Nephron (organoid): ENCODE results near the gene CD86.

Experiments
- H3K27ac Mint-ChIP-seq, 3 experiments: 2 replicates each; pipeline ENCODE4 v1.8.0; 2020; ENCODE audit warnings: mixed read lengths in 3 of 3, mild to moderate bottlenecking in 2 of 3, moderate library complexity in 1 of 3
- H3K27me3 Mint-ChIP-seq: 2 replicates; pipeline ENCODE4 v1.8.0; 2021; ENCODE audit warnings: low read depth, mild to moderate bottlenecking, moderate library complexity, mixed read lengths
- H3K36me3 Mint-ChIP-seq: 2 replicates; pipeline ENCODE4 v1.8.0; 2020; ENCODE audit warnings: low read depth, mixed read lengths
- H3K4me1 Mint-ChIP-seq: 2 replicates; pipeline ENCODE4 v1.8.0; 2020; ENCODE audit warnings: mixed read lengths
- H3K4me3 Mint-ChIP-seq, 3 experiments: 2 replicates each; pipeline ENCODE4 v1.8.0; 2020; ENCODE audit warnings: mild to moderate bottlenecking in 3 of 3, mixed read lengths in 3 of 3, moderate library complexity in 2 of 3
- H3K9me3 Mint-ChIP-seq: 2 replicates; pipeline ENCODE4 v1.8.0; 2020; ENCODE audit warnings: mixed read lengths
- CTCF ChIP-seq, 3 experiments: fragments of 200-600 bp; sonication (generic); IDR thresholded peaks; one replicate each; pipeline ENCODE4 v1.5.0; 2021; ENCODE audit warnings: antibody characterized with exemption in 3 of 3; ENCODE audit not compliant: unreplicated experiment in 3 of 3

The CD86 gene

GRCh38 chr3:122013448-122013925 lies 41.7 kb upstream of the CD86 start:
- H3K27ac Mint-ChIP-seq = no peak overlapping the region
- H3K4me1 Mint-ChIP-seq = no peaks in the 10 kb centered on the region
- TF ChIP-seq CTCF (IDR thresholded peaks at IDR 0.05; ENCODE audit: unreplicated experiment in 3 of 3) = no peak
- no peaks in the 10 kb centered on the region for H3K9me3 Mint-ChIP-seq
- peaks cover 8% of the 10 kb centered on the region for H3K27me3 Mint-ChIP-seq
- no peaks in the 10 kb centered on the region for H3K36me3 Mint-ChIP-seq
- H3K4me3 Mint-ChIP-seq = no peak overlapping the region

- TF ChIP-seq CTCF (IDR thresholded peaks at IDR 0.05; ENCODE audit: unreplicated experiment in 3 of 3) = no peak
- Mint-ChIP-seq H3K4me3 (no peak overlapping the region), H3K27me3 (peaks cover 11% of the 10 kb centered on the region), H3K27ac (no peak overlapping the region), H3K9me3 (no peaks in the 10 kb centered on the region), H3K4me1 (no peaks in the 10 kb centered on the region), H3K36me3 (no peaks in the 10 kb centered on the region)
These were observed 40.4 kb upstream of the CD86 start for GRCh38 chr3:122014741-122015140.

GRCh38 chr3:122019493-122019892 lies 35.7 kb upstream of the CD86 start:
- H3K36me3 Mint-ChIP-seq = no peaks in the 10 kb centered on the region
- no peaks in the 10 kb centered on the region for H3K9me3 Mint-ChIP-seq
- no peaks in the 10 kb centered on the region for H3K4me1 Mint-ChIP-seq
- H3K27ac Mint-ChIP-seq = no peak overlapping the region
- no peak overlapping the region for H3K4me3 Mint-ChIP-seq
- TF ChIP-seq CTCF (IDR thresholded peaks at IDR 0.05; ENCODE audit: unreplicated experiment in 3 of 3) = no peak
- peaks cover 29% of the 10 kb centered on the region for H3K27me3 Mint-ChIP-seq

- no peaks in the 10 kb centered on the region for H3K36me3 Mint-ChIP-seq
These were observed 34.1 kb upstream of the CD86 start for GRCh38 chr3:122021037-122021436.

GRCh38 chr3:122021811-122022401 lies 33.3 kb upstream of the CD86 start, which contains the start of gene ILDR1:
ILDR1 (minus strand) TSS chr3:122022247; CDS start chr3:122022077, 170 bp downstream.
- no peaks in the 10 kb centered on the region for H3K4me1 Mint-ChIP-seq
- H3K27ac Mint-ChIP-seq = peak within 1 kb of the TSS in 1 of 3 experiments; percentile 43
- H3K36me3 Mint-ChIP-seq = no peaks in the 10 kb centered on the region
- peaks cover 25% of the 10 kb centered on the region for H3K27me3 Mint-ChIP-seq
- no peak for TF ChIP-seq CTCF (IDR thresholded peaks at IDR 0.05; ENCODE audit: unreplicated experiment in 3 of 3)
- peak within 1 kb of the TSS; percentile 77 to 85 (median 82) for H3K4me3 Mint-ChIP-seq
- H3K9me3 Mint-ChIP-seq = no peaks in the 10 kb centered on the region

More at GRCh38 chr3:122021037-122021436, 34.1 kb upstream of the CD86 start:
- TF ChIP-seq CTCF (IDR thresholded peaks at IDR 0.05; ENCODE audit: unreplicated experiment in 3 of 3) = no peak
- H3K9me3 Mint-ChIP-seq = no peaks in the 10 kb centered on the region
- H3K4me3 Mint-ChIP-seq = peak overlapping the region; percentile 9 to 50 (median 11)
- H3K27me3 Mint-ChIP-seq = peaks cover 29% of the 10 kb centered on the region
- peak overlapping the region in 1 of 3 experiments; percentile 43 for H3K27ac Mint-ChIP-seq
- no peaks in the 10 kb centered on the region for H3K4me1 Mint-ChIP-seq
